Osteocyte (in vitro differentiated cells): ENCODE measurements around the gene FCRLA. TPM values are rescaled to one million over a fixed set of nuclear protein-coding genes. Genes with fewer than 3 reads are reported as not detected.
"Not testable (repeated sequence)": the region's sequence is repeated elsewhere in the genome, so short reads cannot be mapped to it uniquely, and the experiment has no call there.

Source experiments
- DNase-seq: peaks from one replicate; pipeline ENCODE4 v3.0.0; 2021; ENCODE audit warnings: mixed read lengths; ENCODE audit not compliant: unreplicated experiment; ENCODE audit errors: extremely low spot score
- H3K27ac Mint-ChIP-seq: one replicate; pipeline ENCODE4 v1.8.0; 2021; ENCODE audit warnings: mild to moderate bottlenecking, mixed read lengths; ENCODE audit not compliant: unreplicated experiment
- H3K27me3 Mint-ChIP-seq: one replicate; pipeline ENCODE4 v1.8.0; 2021; ENCODE audit warnings: mixed read lengths; ENCODE audit not compliant: unreplicated experiment
- H3K36me3 Mint-ChIP-seq: one replicate; pipeline ENCODE4 v1.8.0; 2021; ENCODE audit warnings: mixed read lengths; ENCODE audit not compliant: unreplicated experiment
- H3K4me1 Mint-ChIP-seq: one replicate; pipeline ENCODE4 v1.8.0; 2021; ENCODE audit warnings: mixed read lengths; ENCODE audit not compliant: unreplicated experiment
- H3K4me3 Mint-ChIP-seq: one replicate; pipeline ENCODE4 v1.8.0; 2021; ENCODE audit warnings: mild to moderate bottlenecking, moderate library complexity, mixed read lengths; ENCODE audit not compliant: unreplicated experiment
- H3K9me3 Mint-ChIP-seq: one replicate; pipeline ENCODE4 v1.8.0; 2021; ENCODE audit warnings: mixed read lengths; ENCODE audit not compliant: unreplicated experiment
- total RNA-seq: library from RNA; stranded (reverse); gene quantifications from 2 replicates; pipeline ENCODE4 v1.2.1, GENCODE V29; 2021
- TF ChIP-seq, protein P1 (sequence below): fragments of 200-600 bp; sonication (generic); IDR thresholded peaks from 2 replicates; pipeline ENCODE4 v1.5.0; 2021; ENCODE audit warnings: antibody characterized with exemption, mild to moderate bottlenecking, moderate library complexity

FCRLA gene
- total RNA-seq, 1 donor from 2014 or later, result not detected

DNA sequence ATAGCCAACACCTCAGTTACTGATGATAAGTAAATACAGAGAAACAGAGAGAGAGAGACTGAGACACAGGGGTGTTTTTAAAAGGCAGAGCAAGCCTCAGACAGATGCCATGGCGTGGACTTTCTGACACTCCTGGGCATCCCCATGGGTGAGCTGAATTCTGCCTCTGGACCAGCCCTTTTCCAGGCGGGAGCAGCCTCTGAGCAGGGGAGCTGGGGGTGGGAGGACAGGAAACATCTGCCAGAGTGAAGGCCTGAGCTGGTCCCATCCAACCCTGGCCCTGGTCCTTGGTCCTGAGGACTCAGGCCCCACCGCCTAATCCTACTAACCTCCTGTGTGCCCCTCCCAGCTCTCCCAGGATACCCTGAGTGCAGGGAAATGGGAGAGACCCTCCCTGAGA, 32.1 kb upstream of the FCRLA start:
- not testable (repeated sequence) for H3K4me3 Mint-ChIP-seq, H3K36me3 Mint-ChIP-seq, H3K4me1 Mint-ChIP-seq, H3K9me3 Mint-ChIP-seq, DNase-seq, H3K27ac Mint-ChIP-seq
- H3K27me3 Mint-ChIP-seq, result peaks cover 21% of the 10 kb centered on the region

DNA sequence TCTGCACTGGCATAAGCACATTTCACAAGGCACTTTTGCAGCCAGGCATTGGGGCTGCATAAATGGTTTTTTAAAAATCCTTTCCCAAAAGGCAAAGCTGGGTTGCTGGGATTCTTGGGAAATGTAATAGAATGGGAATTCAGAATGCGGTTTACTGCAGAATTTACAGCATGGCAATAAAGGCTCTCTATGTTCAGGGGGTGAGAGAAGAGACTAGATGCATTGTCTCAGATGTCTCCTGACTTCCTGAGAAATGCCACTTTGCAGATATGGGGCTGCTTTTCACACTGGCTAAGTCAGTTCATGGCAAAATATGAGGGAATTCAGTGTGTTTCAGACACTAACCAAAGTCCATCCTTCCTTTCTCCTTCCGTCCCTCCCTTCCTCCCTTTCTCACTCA, 30.6 kb upstream of the FCRLA start:
- H3K4me1 Mint-ChIP-seq, result no peaks in the 10 kb centered on the region
- DNase-seq, result no peak
- H3K36me3 Mint-ChIP-seq, result no peaks in the 10 kb centered on the region
- no peak overlapping the region for H3K4me3 Mint-ChIP-seq
- TF ChIP-seq, protein P1, sequence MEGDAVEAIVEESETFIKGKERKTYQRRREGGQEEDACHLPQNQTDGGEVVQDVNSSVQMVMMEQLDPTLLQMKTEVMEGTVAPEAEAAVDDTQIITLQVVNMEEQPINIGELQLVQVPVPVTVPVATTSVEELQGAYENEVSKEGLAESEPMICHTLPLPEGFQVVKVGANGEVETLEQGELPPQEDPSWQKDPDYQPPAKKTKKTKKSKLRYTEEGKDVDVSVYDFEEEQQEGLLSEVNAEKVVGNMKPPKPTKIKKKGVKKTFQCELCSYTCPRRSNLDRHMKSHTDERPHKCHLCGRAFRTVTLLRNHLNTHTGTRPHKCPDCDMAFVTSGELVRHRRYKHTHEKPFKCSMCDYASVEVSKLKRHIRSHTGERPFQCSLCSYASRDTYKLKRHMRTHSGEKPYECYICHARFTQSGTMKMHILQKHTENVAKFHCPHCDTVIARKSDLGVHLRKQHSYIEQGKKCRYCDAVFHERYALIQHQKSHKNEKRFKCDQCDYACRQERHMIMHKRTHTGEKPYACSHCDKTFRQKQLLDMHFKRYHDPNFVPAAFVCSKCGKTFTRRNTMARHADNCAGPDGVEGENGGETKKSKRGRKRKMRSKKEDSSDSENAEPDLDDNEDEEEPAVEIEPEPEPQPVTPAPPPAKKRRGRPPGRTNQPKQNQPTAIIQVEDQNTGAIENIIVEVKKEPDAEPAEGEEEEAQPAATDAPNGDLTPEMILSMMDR, result no peak
- no peak overlapping the region for H3K27ac Mint-ChIP-seq
- H3K27me3 Mint-ChIP-seq, result peaks cover 20% of the 10 kb centered on the region
- H3K9me3 Mint-ChIP-seq, result no peaks in the 10 kb centered on the region

DNA sequence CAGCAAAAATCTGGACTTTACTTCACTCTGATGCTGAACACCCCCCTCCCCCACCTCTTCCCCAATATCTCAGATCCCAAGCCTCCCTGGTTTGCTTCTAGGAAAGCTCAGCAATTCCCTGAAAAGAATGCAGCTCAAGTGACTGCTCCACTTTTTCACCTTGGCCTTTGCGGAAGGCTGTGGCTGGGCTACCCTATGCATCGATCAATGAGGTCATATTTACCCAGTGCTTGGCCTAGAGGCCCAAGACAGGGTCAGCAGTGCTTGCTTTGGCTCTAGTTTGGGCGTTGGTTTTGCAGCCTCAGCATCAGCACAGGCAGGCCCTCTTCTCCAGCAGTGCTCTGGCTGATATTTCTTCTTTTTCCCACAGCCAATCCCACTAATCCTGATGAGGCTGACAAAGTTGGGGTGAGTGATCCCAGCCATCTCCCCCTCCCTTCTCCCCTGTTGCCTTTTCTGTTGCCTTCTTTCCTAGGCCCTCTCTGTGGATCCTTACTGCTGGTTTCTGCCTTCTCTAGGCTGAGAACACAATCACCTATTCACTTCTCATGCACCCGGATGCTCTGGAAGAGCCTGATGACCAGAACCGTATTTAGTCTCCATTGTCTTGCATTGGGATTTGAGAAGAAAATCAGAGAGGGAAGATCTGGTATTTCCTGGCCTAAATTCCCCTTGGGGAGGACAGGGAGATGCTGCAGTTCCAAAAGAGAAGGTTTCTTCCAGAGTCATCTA, 29.9 kb upstream of the FCRLA start:
- no peaks in the 10 kb centered on the region for H3K36me3 Mint-ChIP-seq
- peaks cover 25% of the 10 kb centered on the region for H3K27me3 Mint-ChIP-seq
- H3K4me3 Mint-ChIP-seq, result no peak overlapping the region
- no peak overlapping the region for H3K27ac Mint-ChIP-seq
- DNase-seq, result no peak
- TF ChIP-seq, protein P1, result no peak
- no peaks in the 10 kb centered on the region for H3K9me3 Mint-ChIP-seq
- H3K4me1 Mint-ChIP-seq, result no peaks in the 10 kb centered on the region

DNA sequence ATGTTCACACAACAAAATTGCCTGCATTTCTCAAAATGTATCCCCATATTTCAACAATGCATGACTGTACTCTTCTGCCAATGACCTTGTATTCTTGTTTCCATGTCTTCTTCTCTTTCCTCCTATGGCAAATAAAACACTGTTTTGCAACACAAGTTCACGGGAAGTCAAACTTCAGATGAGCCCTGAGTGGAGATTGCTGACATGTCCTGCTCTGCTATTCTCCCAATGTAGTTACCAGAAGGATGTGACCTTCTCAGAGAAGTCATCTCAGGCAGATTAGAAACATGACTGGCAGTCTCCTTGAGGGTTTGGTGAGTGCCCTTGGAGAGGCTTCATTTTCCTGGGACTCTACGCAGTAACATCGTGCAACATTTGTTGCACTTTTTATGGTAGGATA, 28.5 kb upstream of the FCRLA start:
- Mint-ChIP-seq H3K27me3 (peaks cover 30% of the 10 kb centered on the region), H3K27ac (no peak overlapping the region), H3K36me3 (no peaks in the 10 kb centered on the region), H3K9me3 (no peaks in the 10 kb centered on the region), H3K4me3 (no peak overlapping the region), H3K4me1 (no peaks in the 10 kb centered on the region)
- DNase-seq, result no peak
- TF ChIP-seq, protein P1, result no peak

DNA sequence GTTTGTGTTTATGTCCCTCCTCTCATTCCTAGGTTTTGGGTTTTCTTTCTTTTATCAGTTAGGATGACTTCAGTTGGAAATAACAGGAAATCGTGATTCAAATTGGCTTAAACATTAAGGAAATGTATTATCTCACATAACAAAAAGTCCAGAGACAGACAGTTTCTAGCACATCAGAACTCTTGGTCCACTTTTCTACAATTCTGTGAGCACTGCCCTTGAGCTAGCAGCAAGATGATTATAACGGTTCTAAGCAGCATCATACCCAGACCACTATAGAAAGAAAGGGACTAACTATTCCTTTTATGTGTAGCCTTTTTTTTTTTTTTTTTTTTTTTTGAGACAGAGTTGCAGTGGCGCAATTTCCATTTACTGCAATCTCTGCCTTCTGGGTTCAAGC, 25.1 kb upstream of the FCRLA start:
- H3K27ac Mint-ChIP-seq, result no peak overlapping the region
- H3K9me3 Mint-ChIP-seq, result no peaks in the 10 kb centered on the region
- TF ChIP-seq, protein P1, result no peak

DNA sequence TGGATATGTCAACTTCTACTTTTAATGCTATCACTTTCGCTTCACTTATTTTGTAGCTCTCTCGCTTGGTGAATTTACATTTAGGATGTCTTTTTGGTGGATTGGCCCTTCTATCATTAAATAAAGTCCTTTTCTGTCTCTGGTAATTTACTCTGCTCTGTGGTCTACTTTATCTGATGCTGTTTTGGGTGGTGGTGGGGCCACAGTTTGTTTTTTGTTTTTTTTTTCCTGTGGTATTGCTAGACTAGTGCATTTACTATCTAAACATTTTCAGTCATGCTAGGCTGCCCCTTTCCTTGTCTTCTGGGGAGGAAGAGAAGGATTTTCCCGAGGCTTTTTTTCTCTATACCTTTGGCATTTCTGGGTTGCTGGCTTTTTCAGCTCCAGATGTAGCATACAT, 18.1 kb upstream of the FCRLA start:
- Mint-ChIP-seq H3K27me3 (peaks cover 32% of the 10 kb centered on the region), H3K27ac (no peak overlapping the region)

More for the DNA sequence above, 25.1 kb upstream of the FCRLA start:
- H3K4me1 Mint-ChIP-seq, result no peaks in the 10 kb centered on the region
- no peak overlapping the region for H3K4me3 Mint-ChIP-seq
- H3K27me3 Mint-ChIP-seq, result peaks cover 44% of the 10 kb centered on the region
- H3K36me3 Mint-ChIP-seq, result no peaks in the 10 kb centered on the region
- no peak for DNase-seq

More for the DNA sequence above, 18.1 kb upstream of the FCRLA start:
- Mint-ChIP-seq H3K4me1 (no peaks in the 10 kb centered on the region), H3K9me3 (no peaks in the 10 kb centered on the region), H3K4me3 (no peak overlapping the region), H3K36me3 (no peaks in the 10 kb centered on the region)
- DNase-seq, result no peak
- TF ChIP-seq, protein P1, result no peak
